Measurements from ENCODE around the gene RASD1.

The RASD1 gene

GRCh38 chr17:17509601-17510425 lies 13.6 kb upstream of the RASD1 start:
- DNase-seq = no peak

GRCh38 chr17:17508646-17509591 lies 12.7 kb upstream of the RASD1 start:
- no peak for DNase-seq

- DNase-seq = no peak
These were observed 11.9 kb upstream of the RASD1 start for GRCh38 chr17:17508019-17508535.

GRCh38 chr17:17507465-17508011 lies 11.3 kb upstream of the RASD1 start:
- no peak for DNase-seq

- DNase-seq = no peak
These were observed 10.8 kb upstream of the RASD1 start for GRCh38 chr17:17506893-17507464.

- DNase-seq = no peak
These were observed 10.1 kb upstream of the RASD1 start for GRCh38 chr17:17506181-17506741.

- DNase-seq = no peak
These were observed 9.5 kb upstream of the RASD1 start for GRCh38 chr17:17505610-17506171.

GRCh38 chr17:17505151-17505550 lies 9.0 kb upstream of the RASD1 start:
- no peak for DNase-seq

- DNase-seq = no peak
These were observed 8.3 kb upstream of the RASD1 start for GRCh38 chr17:17504341-17505140.

GRCh38 chr17:17503566-17504130 lies 7.5 kb upstream of the RASD1 start:
- no peak for DNase-seq

GRCh38 chr17:17502741-17503565 lies 6.8 kb upstream of the RASD1 start:
- no peak for DNase-seq

GRCh38 chr17:17500999-17501605 lies 4.9 kb upstream of the RASD1 start:
- no peak for DNase-seq

GRCh38 chr17:17499402-17500145 lies 3.4 kb upstream of the RASD1 start:
- no peak for DNase-seq

- no peak for DNase-seq
These were observed 2.6 kb upstream of the RASD1 start for GRCh38 chr17:17498606-17499301.

GRCh38 chr17:17497845-17498520 lies 1.8 kb upstream of the RASD1 start:
- no peak for DNase-seq

GRCh38 chr17:17497065-17497844 lies 1.1 kb upstream of the RASD1 start:
- no peak for DNase-seq
